Islet precursor cell (in vitro differentiated cells): ENCODE results near the gene LRP2.

Experiments
- DNase-seq: peaks from one replicate; pipeline ENCODE4 v3.0.0-alpha.2; 2018

Gene LRP2

GRCh38 chr2:169116993-169117392 is 245.3 kb downstream of the LRP2 start:
- no peak for DNase-seq

DNA sequence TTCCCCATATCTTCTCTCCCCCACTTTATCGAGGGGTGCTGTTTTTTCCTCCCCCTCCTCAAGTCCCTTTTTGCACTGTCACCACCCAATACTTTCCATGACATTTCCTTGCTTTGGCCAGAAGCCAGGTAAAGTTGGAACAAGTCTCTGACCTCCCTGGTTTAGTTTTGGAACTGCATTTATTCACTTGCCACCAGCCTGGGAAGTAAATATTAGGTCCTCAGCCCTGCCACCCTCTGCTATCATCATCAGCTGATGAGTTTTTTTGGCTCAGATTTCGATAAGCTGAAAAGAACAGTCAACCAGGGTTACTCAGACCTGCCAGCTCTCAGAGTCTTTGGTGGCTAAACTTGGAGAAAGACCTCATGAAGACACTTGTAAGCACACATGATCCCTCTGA is 246.0 kb downstream of the LRP2 start:
- no peak for DNase-seq

DNA sequence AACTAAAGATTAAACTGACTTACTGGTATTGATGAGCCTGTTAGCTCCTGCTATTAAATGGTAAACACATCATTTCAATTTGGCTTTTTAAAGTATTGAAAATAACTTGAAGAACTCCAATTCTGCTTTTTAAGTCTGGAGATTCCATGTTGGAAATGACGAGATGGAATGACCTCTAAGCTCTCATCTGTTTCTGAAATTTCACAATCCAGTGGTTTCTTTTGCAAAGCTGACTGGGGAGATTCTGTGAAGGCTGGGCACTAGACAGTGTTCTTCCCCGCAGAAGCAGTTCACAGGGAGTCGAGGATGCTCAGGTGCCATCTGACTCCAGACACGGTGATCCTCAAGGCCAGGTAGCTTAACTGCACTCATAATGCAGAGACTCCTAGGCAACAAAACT is 248.3 kb downstream of the LRP2 start:
- no peak for DNase-seq

DNA sequence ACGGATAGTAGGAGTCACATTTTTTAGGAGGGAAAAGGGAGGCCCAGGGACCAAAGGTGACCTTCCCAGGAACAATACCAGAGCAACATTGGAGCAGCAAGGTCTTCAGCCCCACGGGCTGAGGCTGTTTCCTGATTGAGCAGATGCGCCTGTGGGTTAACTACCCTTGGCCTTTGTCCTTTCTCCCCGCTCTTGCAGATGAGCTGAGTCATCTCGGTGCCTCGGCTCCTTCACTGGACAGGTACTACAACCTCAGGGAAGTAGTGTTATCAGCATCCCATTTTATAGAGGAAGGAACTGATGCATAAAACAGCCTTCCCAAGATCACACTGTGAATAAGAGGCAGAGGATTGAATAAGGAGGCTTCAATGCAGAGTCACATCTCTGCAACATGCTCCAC is 249.5 kb downstream of the LRP2 start:
- DNase-seq: peak; percentile 65

DNA sequence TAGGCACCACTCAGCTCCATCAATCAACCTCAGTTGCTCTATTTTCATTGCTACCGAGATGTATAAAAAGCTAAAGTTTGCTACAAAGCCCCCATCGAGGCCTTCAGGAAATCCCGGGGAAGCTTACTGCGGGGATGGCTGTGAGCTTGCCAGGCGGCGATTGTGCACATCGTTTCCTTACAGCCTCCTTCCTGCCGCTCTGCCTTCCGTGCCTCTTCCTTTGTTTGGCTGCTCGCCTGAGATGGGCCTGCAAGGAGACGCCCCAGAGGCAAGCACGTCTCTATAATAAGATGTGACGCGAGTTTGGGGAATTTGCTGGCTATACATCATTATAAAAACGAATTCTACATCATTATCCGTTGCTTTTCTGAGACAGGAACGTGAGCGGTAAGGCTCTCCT is 251.4 kb downstream of the LRP2 start:
- DNase-seq: no peak

DNA sequence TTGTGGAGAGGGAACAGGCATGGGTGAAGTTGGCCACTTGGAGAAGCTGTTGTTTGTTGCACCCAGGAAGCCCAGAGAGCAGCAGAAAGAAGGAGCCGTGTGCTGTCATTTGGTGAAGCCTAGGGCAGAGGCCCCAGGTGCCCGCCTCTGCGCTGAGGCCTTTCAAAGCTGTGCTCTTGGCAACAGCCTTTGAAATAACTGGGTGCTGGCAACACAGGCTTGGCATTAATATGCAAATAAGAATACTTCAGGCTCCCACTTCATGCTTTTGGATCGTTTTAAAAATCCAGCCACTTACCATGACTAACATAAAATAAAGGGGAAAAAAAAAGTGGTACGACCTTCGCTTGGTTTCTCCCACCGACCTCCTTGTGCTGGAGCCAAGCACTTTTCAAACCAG is 251.9 kb downstream of the LRP2 start:
- DNase-seq: no peak

- peak; percentile 88 for DNase-seq
Observed at GRCh38 chr2:169109502-169110409, 252.6 kb downstream of the LRP2 start.

GRCh38 chr2:169108099-169108884 is 254.0 kb downstream of the LRP2 start:
- no peak for DNase-seq

DNA sequence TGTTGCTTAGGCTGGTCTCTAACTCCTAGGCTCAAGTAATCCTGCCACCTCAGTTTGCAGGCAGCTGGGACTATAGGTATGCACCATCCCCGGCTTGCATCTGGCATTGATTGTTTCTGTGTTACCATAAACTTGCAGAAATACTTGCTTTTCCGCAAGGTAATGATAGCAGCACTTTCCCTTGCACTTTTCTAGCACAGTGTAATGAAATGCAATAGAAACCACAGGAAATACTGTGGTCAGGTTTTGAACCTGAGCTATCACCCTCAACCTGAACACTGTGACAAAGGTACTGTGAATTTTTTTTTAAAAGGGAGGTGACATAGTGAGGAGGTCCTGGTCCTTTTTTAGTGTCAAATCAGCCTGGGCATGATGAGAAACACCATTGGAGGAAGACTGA is 254.7 kb downstream of the LRP2 start:
- DNase-seq: no peak

DNA sequence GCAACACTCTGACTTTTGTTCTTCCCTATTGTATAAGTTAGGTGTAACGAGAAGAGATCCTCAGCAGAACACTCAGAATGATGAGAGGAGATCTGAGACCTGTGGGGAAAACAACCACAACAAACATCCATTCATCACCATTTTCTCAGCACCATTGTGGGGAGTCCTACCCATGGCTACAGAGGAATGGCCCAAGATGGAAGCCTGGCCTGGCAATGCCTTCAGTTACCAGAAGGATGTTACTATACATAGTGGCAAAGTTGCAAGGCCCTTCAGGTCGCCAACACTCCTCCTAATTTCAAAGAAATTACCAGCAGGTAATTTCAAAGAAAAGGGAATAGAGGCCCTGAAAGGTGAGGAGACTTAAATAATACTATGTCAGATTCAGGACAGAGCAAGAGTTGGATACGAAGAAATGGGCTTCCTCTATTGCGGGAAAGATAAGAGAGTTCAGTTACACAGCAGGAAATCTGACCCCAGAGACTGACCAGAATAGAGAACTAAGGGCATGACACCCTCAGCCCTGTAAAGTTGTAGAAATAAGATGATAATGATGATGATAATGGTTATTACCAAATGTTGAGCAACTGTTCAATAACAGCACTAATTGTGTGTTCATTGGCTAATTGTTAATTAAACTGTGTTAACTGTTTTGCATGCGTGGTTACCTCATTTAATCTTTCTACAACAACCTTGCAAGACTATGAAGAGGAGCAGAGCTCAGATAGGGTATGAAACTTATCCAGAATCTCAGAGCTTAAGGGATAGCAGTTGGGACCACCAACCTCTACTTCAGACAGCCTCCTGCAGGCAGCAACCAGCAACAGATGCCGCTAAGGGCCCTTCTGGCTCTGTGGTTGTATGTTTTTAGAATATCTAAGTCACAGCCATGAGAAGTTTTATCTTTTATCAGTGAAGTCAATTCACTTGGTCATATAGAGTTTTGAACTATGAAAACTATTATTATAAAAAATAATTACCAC is 255.5 kb downstream of the LRP2 start:
- no peak for DNase-seq

DNA sequence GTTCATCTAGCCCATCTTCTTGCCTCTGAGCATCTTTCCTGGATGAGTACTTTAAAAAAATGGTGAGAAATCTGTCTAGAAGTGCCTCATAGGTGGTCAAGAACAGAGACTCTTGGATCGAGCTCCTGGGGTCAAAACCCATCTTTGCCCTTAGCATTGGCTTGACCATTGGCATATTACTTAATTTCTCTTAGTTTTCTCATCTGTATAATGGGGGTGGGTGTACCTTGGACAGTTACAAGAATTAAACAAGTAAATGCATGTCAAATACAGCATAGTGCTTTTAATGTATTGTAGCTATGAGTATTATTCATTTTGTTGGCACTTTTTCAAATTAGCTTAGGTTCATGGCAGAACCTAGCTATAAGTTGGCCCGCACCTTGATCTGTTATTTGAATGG is 256.2 kb downstream of the LRP2 start:
- no peak for DNase-seq

GRCh38 chr2:169105476-169105875 is 256.9 kb downstream of the LRP2 start:
- no peak for DNase-seq

DNA sequence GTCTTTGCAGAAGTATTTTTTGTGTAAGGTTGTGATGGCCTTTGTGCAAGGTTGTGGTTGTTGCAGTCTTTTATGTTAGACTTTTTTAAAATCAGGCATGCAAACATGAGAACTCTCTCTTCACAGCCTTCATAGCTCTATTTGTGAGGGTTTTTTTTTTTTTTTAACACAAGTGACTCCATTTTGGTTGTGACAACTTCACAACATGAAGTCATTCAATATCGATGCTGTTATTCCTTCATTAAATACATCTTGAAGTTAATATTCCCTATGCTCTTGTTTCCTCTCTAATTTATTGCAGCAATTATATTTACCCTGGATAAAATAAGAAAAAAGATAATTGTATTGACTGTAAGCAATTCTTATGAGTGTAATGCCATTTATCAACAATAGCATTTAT is 257.5 kb downstream of the LRP2 start:
- no peak for DNase-seq

GRCh38 chr2:169095621-169096105 is 266.7 kb downstream of the LRP2 start:
- DNase-seq: peak; percentile 92

GRCh38 chr2:169094676-169095075 is 267.7 kb downstream of the LRP2 start:
- DNase-seq: no peak

DNA sequence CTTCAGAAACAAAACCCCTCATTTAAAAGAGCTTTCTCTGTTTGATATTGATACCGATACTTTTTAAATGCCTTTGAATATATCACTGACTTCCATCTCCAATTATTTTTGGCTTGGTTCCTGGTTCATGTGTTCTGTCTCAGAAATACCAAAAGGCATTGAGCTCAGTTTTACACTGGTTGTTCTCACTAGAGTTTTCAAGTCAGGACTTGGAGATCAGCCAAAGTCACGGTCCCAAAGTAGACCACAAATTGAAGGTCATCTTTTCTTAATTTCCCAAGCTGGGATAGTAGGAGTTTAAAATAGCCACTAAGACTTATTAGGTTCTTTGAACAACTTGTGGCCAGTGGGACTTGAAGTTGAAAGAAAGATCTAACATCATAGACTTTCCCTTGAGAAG is 268.8 kb downstream of the LRP2 start:
- DNase-seq: no peak

DNA sequence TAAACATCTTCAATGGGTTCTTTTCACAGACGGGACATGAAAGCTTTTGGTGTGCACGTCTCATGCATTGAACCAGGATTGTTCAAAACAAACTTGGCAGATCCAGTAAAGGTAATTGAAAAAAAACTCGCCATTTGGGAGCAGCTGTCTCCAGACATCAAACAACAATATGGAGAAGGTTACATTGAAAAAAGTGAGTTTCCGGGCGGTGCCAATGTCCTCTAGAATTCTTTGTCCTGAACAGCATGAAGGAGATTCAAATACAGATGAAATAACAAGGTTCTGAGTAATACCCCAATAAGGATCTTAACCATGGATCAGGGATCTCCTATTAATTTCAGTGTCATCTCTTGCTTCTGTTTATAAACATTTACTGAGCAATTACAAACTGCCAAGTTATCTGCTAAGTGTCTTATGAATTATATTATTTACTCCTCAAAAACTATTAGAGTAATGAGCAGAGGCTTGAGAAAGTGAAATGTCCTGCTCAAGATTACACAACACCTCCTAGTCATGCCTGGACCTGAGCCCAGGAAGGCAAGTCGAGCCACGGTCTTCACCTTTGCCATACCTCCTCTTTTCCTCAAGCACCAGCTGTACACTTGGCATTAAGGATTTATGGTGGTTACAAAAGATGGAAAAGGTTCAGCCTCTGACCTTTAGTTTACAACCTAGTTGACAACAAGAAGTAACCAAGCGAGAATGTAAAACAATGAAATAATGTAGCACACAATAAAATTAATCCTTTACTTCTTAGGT is 270.4 kb downstream of the LRP2 start:
- DNase-seq: no peak

DNA sequence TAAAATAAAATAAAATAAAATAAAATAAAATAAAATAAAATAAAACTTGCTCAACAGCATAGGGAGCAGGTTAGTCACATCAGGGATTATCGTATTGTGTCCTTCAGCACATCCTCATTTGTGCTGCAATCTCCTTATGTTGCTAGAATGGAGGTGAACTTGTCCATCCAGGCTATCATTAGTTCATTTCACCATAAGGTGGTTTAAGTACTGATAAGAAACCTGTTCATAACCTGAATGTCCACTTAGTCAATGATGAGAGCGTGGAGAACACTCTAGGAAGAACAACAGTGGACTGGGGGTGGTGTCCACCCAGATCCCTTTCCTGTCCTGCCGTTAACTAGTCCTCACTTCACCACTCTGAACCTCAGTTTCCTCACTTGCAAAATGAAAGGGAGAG is 271.1 kb downstream of the LRP2 start:
- no peak for DNase-seq

- no peak for DNase-seq
Observed at GRCh38 chr2:169090133-169090820, 272.1 kb downstream of the LRP2 start.

DNA sequence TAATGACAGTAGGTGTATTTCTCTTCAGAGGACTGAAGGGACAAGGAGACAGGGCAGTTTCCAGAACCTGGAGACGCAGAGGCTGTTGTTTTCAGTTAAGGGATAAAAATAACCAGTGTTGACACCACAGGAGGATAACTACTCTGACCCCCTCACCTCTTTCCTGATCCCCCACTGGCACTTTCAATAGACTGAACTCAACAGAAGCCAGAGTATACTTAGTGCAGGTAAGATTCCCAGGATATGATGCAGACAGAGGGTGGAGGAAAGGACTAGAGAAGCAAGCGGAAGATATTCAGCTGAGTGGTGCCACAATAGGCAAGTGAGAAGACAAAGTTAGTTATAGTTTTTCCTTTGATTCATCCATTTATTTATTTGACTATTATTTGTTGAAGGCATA is 273.2 kb downstream of the LRP2 start:
- no peak for DNase-seq

DNA sequence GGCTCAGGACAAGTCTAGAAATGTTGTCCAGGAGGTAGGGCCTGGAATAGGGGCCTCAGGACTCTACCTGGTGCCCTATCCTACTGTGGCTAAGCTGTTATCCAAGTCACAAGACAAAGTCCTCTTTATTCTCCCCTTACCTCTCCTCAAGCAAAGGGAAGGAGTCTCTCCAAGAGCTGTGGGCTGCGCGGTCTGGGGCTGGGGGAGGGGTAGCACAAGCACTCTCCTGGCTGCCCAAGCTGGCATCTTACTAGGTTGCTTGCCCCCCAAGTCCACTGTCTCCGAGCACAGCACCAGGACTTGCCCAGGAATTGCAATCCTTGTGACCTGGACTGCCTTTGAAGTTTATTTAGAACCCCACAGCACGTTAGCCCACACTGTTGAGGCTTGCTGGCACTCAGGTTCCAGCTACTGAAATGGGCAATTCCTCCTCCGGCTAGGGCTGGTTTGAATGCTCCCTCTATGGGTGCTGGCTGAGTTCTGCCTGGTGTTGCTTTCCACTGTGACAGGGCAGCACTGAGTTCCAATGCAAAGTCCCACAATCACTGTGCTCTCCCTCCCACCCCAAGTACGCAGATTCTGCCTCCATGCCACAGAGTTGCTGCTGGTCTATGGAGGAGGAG is 274.5 kb downstream of the LRP2 start:
- no peak for DNase-seq
